Left hindlimb (tissue), 1 donor: Measurements from ENCODE around the gene SYT1.
"Not testable (repeated sequence)": the region's sequence is repeated elsewhere in the genome, so short reads cannot be mapped to it uniquely, and the experiment has no call there.

ENCODE experiments used
- DNase-seq: peaks from one replicate; pipeline ENCODE4 v3.0.0-alpha.2; 2018

SYT1 gene

GRCh38 chr12:79415321-79415720 is 550.7 kb downstream of the SYT1 start:
- DNase-seq = no peak

DNA sequence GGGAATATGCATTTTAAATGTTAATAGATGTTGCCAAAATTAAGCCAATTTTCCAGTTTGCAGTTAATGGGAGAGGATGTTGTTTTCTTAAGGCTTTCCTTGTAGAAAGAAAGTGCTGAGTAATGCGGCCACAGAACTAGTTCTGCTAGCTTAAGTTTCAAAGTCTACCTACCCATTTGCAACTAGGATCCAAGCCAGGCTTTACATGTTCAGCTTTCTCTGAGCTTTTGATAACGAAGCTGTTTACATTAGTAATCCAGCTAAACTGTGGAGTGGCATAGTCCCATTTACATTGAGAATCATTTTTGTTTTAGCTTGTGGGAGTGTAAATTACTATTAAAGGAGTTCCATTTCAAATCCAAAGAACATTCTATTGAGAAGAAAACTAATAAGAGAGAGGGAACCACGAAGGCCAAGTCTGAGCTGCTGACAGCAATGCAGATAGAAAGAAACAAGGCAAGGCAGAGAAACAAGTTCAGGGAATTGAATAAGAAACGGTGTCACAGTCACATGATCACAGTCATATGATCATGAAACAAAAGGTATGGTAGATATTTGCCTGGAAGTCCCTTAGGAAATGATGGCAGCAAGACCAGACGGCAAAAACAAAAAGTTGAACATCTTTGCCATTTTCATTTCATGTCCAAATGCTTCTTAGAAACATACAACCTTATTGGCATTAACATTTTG is 551.3 kb downstream of the SYT1 start:
- no peak for DNase-seq

- no peak for DNase-seq
Measured at GRCh38 chr12:79420146-79420618, 555.6 kb downstream of the SYT1 start.

GRCh38 chr12:79421236-79421740 is 556.7 kb downstream of the SYT1 start:
- DNase-seq = no peak

- no peak for DNase-seq
Measured at GRCh38 chr12:79422060-79422812, 557.7 kb downstream of the SYT1 start.

DNA sequence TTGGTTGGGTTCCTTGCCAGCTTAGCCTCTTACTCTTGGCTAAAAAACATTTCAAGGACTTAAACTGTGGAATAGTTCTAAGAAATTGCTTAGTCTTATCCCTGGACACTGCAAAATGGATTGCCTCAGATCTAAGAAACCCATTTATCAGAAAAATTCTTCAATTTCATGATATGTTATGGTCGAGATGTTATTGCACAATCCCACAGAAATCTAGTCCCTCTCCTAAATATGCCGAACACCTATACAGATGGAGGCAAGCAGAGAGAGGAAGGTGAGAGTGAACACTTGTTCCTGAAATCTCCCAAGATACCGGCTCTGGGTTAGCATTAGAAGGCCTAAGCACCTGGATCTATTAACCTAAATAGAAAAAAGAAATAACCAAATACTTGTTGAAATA is 559.0 kb downstream of the SYT1 start:
- DNase-seq = no peak

GRCh38 chr12:79424109-79424721 is 559.6 kb downstream of the SYT1 start:
- no peak for DNase-seq

DNA sequence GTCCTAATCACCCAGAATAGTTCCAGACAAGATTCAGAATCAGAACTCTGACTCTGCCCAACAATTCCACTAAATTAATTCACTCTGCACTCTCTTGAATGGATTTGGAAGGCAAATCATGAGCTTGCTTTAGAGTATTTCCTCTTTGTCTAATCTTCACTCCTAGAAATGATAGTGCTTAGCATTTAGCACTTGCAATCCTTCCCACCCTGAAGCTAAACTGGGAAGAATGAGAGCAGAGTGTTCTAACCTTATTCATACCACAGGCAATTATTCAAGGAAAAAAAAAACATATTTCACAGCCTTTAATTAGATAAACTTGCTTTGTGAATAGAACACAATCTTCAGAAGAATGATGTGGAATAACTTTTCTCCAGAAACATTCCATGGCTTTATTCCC is 561.5 kb downstream of the SYT1 start:
- no peak for DNase-seq

GRCh38 chr12:79426744-79427143 is 562.2 kb downstream of the SYT1 start:
- DNase-seq = not testable (repeated sequence)

- no peak for DNase-seq
Measured at GRCh38 chr12:79433465-79434072, 569.0 kb downstream of the SYT1 start.

DNA sequence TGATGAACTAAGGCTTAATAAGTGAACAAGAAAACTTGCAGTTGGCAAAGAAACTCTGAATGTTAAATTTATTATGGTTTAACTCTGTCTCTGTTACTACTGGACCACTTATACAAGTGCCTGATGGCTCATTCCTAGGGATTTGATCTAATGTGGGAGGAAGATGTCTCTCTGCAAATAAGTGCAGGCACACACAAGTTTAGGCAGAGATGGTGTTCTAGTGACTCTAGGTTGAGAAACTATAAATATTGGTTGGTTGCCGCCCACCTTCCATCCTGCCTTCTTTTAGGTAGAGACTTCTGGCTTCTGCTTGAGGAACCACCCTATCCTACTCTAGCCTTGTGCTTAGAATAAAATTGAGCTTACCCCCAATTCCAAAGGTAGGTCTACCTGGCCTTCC is 570.0 kb downstream of the SYT1 start:
- DNase-seq = no peak

GRCh38 chr12:79435742-79436141 is 571.2 kb downstream of the SYT1 start:
- no peak for DNase-seq

DNA sequence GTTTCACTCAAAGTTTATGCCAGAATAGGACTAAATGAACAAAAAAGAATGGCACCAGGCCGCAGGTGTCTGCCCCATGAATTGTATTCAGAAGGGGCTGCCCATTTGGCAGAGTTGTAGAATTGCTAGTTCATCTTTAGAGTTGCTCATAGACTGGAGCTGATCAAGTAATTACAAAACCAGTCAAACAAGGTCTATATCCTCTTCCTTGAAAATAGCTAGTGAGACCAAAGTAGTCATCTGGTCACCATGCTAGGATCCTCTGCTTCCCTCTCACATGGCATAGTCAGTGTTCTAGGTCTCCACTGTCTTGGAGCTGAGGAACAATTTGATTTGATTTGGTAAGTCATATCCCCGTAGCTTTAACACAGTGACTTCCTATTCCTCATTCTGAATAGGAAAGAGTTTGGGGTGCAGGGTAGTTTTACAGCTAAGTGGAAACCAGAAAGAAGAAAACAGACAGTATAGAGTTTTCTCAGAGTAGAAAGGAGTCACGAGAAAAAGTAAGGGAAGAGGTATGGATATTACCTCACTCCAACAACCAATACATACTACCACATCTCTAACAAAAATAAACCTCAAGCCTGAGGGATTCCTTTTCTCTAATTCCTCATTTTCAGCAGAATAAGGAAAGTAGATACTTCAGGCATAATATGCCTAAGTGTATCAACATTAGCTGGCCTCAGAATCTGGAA is 574.1 kb downstream of the SYT1 start:
- DNase-seq = no peak

GRCh38 chr12:79439175-79439825 is 574.7 kb downstream of the SYT1 start:
- DNase-seq = no peak

DNA sequence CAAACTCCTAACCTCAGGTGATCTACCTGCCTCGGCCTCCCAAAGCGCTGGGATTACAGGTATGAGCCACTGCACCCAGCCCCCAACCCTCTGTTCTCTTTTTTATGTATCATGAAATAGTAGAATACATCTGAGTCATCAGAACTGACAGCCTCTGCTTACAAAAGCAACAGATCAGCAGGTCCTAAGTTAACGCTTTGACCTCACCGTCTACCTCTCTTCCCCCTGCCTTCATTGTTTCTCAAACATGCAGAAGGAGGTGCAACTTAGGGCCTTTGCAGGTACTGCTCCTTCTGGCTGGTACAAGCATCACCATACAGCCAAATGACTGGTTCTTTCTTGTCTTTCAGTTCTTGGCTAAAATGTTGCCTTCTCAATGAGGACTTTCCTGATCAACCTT is 577.0 kb downstream of the SYT1 start:
- DNase-seq = no peak

DNA sequence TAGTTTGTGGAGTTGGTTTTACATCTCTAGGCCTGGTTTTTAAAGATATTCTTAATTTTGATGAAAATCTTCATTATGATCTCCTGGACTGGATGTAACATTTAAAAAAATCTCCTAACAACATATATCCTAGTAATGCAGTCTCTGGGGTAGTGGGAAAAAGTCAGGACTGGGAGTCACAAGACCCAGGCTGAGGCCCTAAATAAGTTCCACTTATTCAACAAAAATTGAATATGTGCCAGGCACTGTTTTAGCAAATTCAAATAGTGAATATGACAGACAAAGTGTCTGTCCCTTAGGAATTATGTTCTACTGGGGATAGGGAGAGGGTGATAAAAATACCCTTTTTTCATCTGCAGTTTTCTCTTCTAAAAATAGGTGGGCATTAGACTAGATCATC is 577.8 kb downstream of the SYT1 start:
- DNase-seq = no peak

GRCh38 chr12:79444089-79444488 is 579.5 kb downstream of the SYT1 start:
- DNase-seq = no peak

GRCh38 chr12:79448816-79449215 is 584.2 kb downstream of the SYT1 start:
- no peak for DNase-seq

DNA sequence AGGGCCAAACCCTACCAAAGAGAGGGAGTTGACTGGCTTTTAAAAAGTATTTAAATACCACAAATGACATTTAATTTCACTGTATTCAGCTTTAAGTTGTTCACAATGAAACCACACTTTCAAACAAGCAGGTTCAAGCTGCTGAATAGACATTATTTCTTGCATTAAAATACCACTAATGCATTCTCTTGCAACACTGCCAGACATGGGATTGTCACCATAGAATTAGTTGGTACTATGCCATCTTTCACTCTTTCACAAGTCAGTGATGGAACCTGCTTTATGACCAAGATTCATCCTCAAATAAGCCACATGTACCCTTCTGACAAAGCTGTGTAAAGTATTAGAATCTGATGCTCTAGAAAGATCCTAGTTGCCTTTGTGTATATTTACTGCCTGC is 586.8 kb downstream of the SYT1 start:
- no peak for DNase-seq

GRCh38 chr12:79451978-79452377 is 587.4 kb downstream of the SYT1 start:
- DNase-seq = peak; percentile 48

GRCh38 chr12:79452906-79453305 is 588.3 kb downstream of the SYT1 start:
- no peak for DNase-seq

DNA sequence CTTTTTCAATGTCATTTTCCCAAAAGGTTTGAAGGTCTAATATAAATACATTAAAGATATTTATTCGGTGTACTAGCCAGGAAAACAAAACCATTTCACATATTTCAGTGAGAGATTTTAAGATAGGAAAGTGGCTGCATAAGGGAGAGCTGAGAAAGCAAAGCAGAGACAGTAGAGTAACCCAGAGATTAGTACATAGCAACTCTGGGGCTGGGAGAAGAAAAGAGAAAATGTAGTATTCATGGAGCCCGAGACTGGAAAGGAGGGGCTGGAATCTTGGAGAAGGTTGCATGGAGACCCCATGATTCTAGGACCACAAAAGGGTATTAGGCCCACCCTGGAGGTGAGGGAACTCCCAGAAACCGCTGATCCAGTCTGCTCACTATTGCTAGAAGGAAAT is 589.2 kb downstream of the SYT1 start:
- DNase-seq = no peak
